Occipital lobe (tissue), 2 donors: Measurements from ENCODE around the gene SLC23A2. TPM values are rescaled to one million over a fixed set of nuclear protein-coding genes. Genes with fewer than 3 reads are reported as not detected.
"Not testable (repeated sequence)": the region's sequence is repeated elsewhere in the genome, so short reads cannot be mapped to it uniquely, and the experiment has no call there.

Source experiments
- DNase-seq: peaks from one replicate; lab custom pipeline; 2025; lab: John Stamatoyannopoulos, UW
- total RNA-seq: library from RNA; depleted of rRNA; stranded (reverse); fragments of >200 nt; gene quantifications from one replicate; pipeline ENCODE4 v1.2.3, GENCODE V29; 2014

Gene SLC23A2
- total RNA-seq, 1 donor from 2014 or later, result 52.9 TPM

GRCh38 chr20:4848829-4849228 lies 152.5 kb downstream of the SLC23A2 start:
- not testable (repeated sequence) for DNase-seq

- no peak for DNase-seq
These were observed 153.3 kb downstream of the SLC23A2 start for GRCh38 chr20:4848041-4848440.

DNA sequence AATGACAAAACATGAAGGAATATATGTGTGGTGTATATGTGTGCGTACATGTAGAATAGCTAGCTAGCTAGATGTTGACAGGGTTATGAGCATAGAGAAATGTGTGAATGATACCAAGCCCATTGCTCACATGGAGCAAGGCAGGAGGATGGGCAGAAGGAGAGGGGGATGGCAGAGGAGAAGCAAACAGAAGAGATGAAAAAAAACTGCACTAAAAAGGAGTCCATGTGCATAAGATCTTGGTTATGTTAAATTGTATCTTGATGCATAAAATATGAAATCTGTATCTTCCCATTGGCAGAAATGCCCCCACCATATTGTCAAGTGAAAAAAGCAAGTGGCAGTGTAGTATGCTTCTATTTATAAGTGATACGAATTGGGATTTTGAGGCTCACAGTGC lies 154.5 kb downstream of the SLC23A2 start:
- no peak for DNase-seq

DNA sequence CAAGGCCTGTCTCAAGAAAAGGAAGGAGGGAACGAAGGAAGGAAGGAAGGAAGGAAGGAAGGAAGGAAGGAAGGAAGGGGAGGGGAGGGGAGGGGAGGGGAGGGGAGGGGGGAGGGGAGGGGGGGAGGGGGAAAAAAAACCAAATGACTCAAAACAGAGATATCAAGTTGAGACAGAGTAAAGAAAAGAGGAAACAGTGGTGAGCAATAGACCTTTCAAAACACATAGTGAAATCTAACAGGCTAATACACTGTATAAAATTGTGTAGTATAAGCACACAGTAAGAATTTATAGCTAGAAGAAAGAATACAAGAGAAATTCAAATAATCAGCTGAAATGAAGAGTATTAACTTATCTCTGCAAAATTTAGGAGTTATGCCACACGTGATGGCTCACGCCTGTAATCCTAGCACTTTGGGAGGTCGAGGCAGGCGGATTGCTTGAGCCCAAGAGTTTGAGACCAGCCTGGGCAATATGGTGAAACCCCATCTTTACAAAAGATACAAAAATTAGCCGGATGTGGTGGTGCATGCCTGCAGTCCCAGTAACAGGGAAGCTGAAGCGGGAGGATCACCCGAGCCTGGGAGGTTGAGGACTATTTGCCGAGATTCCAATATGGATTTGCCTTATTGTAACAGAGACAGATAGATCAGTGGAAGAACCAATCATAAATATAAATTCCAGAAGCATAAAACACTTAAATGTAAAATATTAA lies 156.4 kb downstream of the SLC23A2 start:
- DNase-seq, result no peak

DNA sequence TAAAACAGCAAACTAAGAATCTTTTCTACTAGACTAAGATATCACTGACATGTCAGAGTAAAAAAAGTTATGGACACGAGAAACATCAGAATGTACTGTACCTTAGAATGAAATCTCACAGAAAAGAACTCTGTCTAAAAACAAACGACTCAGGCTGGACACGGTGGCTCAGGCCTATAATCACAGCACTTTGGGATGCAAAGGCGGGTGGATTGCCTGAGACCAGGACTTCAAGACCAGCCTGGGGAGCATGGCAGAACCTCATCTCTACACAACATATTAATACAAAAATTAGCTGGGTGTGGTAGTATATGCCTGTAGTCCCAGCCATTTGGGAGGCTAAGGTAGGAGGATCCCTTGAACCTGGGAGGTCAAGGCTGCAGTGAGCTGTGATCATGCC lies 157.0 kb downstream of the SLC23A2 start:
- no peak for DNase-seq

DNA sequence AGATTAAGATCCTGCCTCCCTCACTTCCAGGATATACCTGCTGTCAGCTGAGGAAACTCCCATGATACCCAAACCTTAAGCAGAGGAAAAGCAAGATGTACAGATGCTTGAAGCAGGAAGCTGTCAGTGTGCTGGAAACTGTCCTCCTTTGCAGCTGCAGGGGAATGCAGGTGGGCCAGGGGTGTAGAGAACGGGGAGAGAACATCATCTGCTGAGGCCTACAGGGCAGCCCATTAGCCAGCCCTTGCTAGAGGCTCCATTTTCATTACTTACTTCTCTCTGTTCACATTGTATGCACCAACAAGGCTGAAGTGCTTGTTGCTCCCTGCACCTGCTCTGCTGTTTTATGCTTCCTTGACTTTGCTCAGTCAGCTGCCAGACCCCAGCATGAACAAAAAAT lies 160.5 kb downstream of the SLC23A2 start:
- no peak for DNase-seq

- DNase-seq, result no peak
These were observed 162.8 kb downstream of the SLC23A2 start for GRCh38 chr20:4838526-4838925.

DNA sequence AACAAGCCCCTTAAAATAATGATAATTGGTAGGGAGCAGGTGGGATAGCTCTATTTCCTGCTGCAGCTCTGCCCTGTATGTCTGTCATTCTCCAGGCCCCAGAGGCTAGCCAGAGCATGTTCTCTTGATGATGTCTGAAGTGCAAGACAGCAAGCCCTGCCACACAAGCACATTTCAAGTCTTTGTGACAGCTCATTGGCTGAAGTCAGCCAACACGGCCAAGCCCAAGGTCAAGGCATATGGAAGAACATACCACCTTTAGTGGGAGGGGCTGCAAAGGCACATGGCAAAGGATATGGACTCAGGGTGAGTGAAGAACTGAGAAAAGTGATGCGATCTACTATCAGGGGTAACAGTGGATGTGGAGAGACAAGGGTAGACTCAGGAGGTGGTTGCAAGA lies 163.6 kb downstream of the SLC23A2 start:
- no peak for DNase-seq

GRCh38 chr20:4836935-4837334 lies 164.4 kb downstream of the SLC23A2 start:
- no peak for DNase-seq

- no peak for DNase-seq
These were observed 164.8 kb downstream of the SLC23A2 start for GRCh38 chr20:4836473-4836872.

DNA sequence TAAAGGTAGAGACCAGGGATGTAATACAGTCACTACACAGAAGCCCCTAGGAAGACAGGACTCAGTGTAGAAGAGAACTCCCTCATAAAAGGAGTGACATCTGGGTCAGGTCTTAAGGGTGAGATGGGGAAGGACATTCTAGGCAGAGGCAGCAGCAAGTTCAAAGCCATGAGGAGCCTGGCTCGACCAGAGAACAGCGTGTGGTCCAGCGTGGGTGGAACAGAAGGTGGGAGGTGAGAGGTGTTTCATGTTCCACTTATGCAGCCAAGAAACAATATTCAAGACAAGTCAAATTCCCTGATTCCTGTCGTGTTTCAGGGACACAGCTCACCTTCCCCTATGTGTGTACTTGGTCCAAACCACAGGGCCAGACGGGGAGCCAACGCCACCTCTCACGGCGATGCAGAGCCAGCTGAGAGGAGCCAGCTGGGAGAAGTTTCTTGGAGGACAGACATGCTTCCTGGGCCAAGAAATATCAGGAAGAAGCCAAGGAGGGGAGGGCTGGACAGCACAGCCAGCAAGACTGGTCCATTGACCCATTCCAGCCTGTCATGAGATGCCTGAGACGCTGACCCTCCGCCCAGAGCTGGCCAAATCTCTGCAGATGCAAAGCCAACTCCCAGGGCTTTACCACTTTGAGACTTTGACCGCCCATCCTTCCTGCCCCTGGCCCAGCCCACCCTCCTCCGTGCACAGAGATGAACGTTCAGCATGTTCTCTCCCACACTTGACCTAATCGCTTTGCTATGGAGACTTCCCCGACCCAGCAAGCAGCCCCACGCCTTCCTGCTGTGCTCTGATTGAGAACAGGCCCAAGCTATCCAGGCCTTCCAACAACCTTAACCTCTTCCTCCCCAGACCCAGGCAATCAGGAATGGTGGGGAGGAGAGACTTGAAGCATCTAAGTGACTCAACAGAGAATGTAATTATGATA lies 165.8 kb downstream of the SLC23A2 start:
- DNase-seq, result no peak

- no peak for DNase-seq
These were observed 168.1 kb downstream of the SLC23A2 start for GRCh38 chr20:4833074-4833728.

GRCh38 chr20:4832469-4832868 lies 168.8 kb downstream of the SLC23A2 start:
- DNase-seq, result no peak

- DNase-seq, result no peak
These were observed 170.6 kb downstream of the SLC23A2 start for GRCh38 chr20:4830696-4831095.

- DNase-seq, result no peak
These were observed 171.1 kb downstream of the SLC23A2 start for GRCh38 chr20:4830259-4830658.

DNA sequence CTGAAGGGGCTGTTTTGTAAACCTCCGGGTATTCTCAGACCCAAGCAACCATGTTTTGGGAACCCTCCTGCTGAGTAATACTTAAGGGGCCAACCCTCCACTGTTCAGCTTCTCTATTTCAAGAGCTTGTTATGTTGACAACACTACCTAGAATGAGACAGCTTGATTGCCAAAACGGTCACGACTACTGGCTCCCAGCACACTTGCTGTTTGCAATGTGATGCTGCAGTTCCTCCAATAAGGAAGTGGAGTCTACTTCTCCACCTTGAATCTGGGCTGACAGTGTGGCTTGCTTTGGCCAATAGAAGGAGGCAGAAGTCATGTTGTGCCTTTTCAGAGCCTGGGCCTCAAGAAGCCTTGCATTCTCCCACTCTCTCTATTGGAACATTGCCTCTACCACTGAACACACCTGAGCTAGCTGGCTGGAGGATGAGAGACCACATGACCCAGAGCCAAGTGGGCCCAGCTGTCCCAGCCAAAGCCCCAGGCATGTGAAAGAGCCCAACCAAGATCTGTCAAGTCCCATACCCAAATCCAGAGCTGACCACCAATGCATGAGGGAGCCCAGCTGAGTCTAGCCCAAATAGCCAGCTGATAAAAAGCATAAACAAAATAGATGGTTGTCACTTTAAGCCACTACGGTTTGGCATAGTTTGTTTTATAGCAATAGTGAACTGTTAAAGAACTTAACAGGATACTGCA lies 171.6 kb downstream of the SLC23A2 start:
- DNase-seq, result no peak

DNA sequence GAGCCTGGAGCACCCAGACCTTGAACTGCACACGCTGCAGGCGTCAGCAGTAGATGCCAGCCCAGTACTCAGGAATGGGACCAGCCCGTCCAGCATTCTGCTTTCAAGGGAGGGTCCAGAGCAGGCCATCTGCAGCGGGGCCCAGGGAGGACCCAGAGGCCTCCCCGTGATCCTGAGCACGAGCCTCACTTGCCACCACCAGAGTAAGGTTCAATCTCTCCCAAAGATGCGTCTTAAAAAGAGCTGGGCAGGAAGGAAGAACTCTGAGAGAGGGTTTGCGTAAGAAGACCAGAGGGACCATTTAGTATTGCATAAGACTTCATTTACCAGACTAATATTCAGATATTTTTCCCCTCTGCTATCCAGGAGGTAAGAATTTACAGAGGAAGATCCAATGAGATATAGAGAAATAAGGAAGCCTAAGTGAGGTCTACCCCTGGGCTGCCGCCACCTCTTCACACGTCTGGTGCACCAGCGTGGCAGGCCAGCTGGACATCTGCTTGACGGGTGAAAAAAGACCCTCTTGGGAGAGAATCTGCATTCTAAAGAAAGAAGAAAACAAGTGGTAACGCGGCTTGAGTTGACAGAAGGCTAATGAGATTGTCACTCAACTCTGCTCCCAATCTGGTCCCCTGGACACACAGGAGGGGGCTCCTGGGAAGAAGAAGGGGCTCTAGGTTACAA lies 172.3 kb downstream of the SLC23A2 start:
- no peak for DNase-seq

GRCh38 chr20:4821590-4821989 lies 179.7 kb downstream of the SLC23A2 start:
- no peak for DNase-seq

DNA sequence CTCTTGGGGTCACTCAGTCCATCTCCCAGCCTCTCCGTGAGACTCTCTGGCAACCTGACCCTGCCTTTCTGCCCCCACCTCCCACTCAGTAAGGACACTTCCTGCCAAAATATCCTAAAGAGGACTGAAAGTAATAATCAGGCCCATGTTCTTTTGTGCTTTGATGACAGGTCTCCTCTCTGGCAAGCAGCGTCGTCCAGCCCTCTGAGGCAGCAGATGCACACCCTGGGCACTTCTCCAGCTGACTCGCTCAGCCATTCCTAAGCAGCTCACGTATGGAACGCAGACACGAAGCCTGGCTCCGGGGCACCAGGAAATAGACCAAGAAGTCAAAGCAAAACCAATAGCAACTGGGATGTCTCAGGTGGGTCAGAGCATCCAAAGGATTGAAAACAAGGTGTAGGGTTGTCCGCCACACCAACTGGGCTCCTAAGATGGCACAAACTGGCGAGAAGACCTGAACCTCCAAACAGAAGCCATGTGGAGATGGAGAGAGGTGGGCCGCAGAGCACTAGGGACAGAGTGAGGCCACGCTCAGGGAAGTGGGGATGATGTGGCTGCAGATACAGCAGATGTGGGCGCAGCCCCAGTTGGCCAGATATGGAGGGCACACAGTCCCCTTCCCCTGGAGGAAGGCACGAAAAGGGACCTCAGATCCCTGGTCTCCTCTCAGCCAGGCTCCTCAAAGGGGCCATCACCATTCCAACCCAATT lies 180.3 kb downstream of the SLC23A2 start:
- DNase-seq, result peak; percentile 57

DNA sequence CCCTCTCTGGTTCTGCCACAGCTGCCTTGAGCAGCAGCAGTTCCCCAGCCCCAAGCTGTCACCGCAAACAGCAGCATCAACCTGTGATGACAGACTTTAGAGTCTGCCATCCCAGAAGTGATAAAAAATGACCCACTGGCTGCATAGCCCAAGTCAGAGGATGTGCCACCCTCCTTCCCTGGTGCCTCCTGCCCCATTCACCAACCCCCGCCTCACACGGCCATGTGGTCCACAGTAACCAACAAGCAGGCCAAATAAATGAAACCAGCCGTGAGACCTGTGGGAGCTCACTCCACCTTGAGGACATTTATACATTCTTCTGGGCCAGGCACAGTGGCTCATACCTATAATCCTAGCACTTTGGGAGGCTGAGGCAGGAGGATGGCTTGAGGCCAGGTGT lies 181.4 kb downstream of the SLC23A2 start:
- DNase-seq, result no peak
